Measurements from ENCODE around the gene NACAD.

- TF ChIP-seq POLR2A (IDR thresholded peaks at IDR 0.05; ENCODE audit: low read depth, low read length) (no peak), CTCF (conservative IDR thresholded peaks at IDR 0.05; ENCODE audit: low read depth, low read length) (no peak)
These were observed 545 bp downstream of the NACAD start for GRCh38 chr7:45088146-45088701.
